ENCODE results near the gene CPNE6. TPM values are rescaled to one million over a fixed set of nuclear protein-coding genes. Genes with fewer than 3 reads are reported as not detected.
A peak's percentile ranks its signal among the peaks of the same experiment; 100 is the strongest.

CPNE6 gene
- total and polyA plus RNA-seq, 2 of the 13 experiments (the other 11 are each of a cell fraction or from before 2014, with no cell fraction given) = not detected

GRCh38 chr14:24080888-24081738 is 9.8 kb downstream of the CPNE6 start (continued):
- TF ChIP-seq ZNF281 (CRISPR knock-in tag; IDR thresholded peaks at IDR 0.05; ENCODE audit: borderline replicate concordance) = peak; percentile 39; the same call in 1 of the 2 replicates
- TF ChIP-seq PAX8 (CRISPR knock-in tag; IDR thresholded peaks at IDR 0.05; ENCODE audit: borderline replicate concordance) = 0 out of 2 replicates have a peak, but pooled peaks have one; percentile 71
- TF ChIP-seq SMYD3 (CRISPR knock-in tag; IDR thresholded peaks at IDR 0.05) = no peak
- TF ChIP-seq POGK (CRISPR knock-in tag; conservative IDR thresholded peaks at IDR 0.05) = peak; percentile 87
- no peak for TF ChIP-seq CEBPG (CRISPR knock-in tag; IDR thresholded peaks at IDR 0.05)
- TF ChIP-seq ZNF510 (CRISPR knock-in tag; IDR thresholded peaks at IDR 0.05; ENCODE audit: low read depth) = peak; percentile 65; the same call in 1 of the 2 replicates
- no peak for TF ChIP-seq MAFF (IDR thresholded peaks at IDR 0.05; ENCODE audit: low read depth, low read length)
- TF ChIP-seq HOXA9 (CRISPR knock-in tag; IDR thresholded peaks at IDR 0.05; ENCODE audit: borderline replicate concordance) = no peak; the same call in 1 of the 2 replicates
- no peak for TF ChIP-seq GATAD2A (CRISPR knock-in tag; IDR thresholded peaks at IDR 0.05)
- no peak for TF ChIP-seq TCF7L2 (IDR thresholded peaks at IDR 0.05; ENCODE audit: low read depth, low read length)
- peak; percentile 97 for TF ChIP-seq UBTF (CRISPR knock-in tag; IDR thresholded peaks at IDR 0.05)
- peak; percentile 67 for TF ChIP-seq AGO2 (optimal IDR thresholded peaks at IDR 0.05; ENCODE audit: low read depth, low read length)
- no peak for TF ChIP-seq ARNT (IDR thresholded peaks at IDR 0.05)
- no peak for TF ChIP-seq TEAD3 (CRISPR knock-in tag; optimal IDR thresholded peaks at IDR 0.05; ENCODE audit: borderline replicate concordance)
- TF ChIP-seq ZFYVE20 (CRISPR knock-in tag; IDR thresholded peaks at IDR 0.05; ENCODE audit: borderline replicate concordance, low read depth) = no peak
- TF ChIP-seq SIN3A (IDR thresholded peaks at IDR 0.05; ENCODE audit: borderline replicate concordance, low read depth, low read length) = peak; percentile 25; the same call in 1 of the 2 replicates
- TF ChIP-seq FOXP4 (CRISPR knock-in tag; IDR thresholded peaks at IDR 0.05) = peak; percentile 50
- TF ChIP-seq ZNF264 (CRISPR knock-in tag; IDR thresholded peaks at IDR 0.05) = peak; percentile 53; the same call in 1 of the 2 replicates

Data from HepG2 (cell line).